ENCODE measurements around the gene INTS3. TPM values are rescaled to one million over a fixed set of nuclear protein-coding genes. Genes with fewer than 3 reads are reported as not detected.
A peak's percentile ranks its signal among the peaks of the same experiment; 100 is the strongest.
"Not testable (repeated sequence)": the region's sequence is repeated elsewhere in the genome, so short reads cannot be mapped to it uniquely, and the experiment has no call there.

INTS3 gene
- total RNA-seq, 2 donors from 2014 or later = 21.8 to 26.7 TPM

- Histone ChIP-seq H3K4me3 (no peak overlapping the region), H3K36me3 (no peaks in the 10 kb centered on the region), H3K27me3 (no peaks in the 10 kb centered on the region), H3K9me3 (no peaks in the 10 kb centered on the region), H3K27ac (no peak overlapping the region), H3K4me1 (no peaks in the 10 kb centered on the region)
- no peak for DNase-seq (ENCODE audit: low spot score)
- TF ChIP-seq CTCF (IDR thresholded peaks at IDR 0.05) = no peak
Observed at GRCh38 chr1:153717330-153717729, 10.5 kb upstream of the INTS3 start.

GRCh38 chr1:153723687-153724086 is 4.2 kb upstream of the INTS3 start:
- Histone ChIP-seq H3K9me3 (no peaks in the 10 kb centered on the region), H3K27me3 (no peaks in the 10 kb centered on the region), H3K4me1 (peaks cover 0 to 4% of the 10 kb centered on the region in 2 donors), H3K4me3 (no peak overlapping the region), H3K36me3 (no peaks in the 10 kb centered on the region), H3K27ac (no peak overlapping the region)
- DNase-seq (ENCODE audit: low spot score) = no peak
- TF ChIP-seq CTCF (IDR thresholded peaks at IDR 0.05) = no peak

GRCh38 chr1:153724634-153725033 is 3.2 kb upstream of the INTS3 start:
- not testable (repeated sequence) for H3K27ac ChIP-seq; H3K36me3 ChIP-seq; DNase-seq (ENCODE audit: low spot score)

GRCh38 chr1:153728305-153729066 is 636 bp downstream of the INTS3 start:
- H3K4me3 ChIP-seq = peak overlapping the region; percentile 76 to 78
- no peaks in the 10 kb centered on the region for H3K36me3 ChIP-seq
- DNase-seq (ENCODE audit: low spot score) = peak; percentile 60
- H3K27ac ChIP-seq = peak overlapping the region; percentile 97 to 99
- no peak for TF ChIP-seq CTCF (IDR thresholded peaks at IDR 0.05)
- H3K4me1 ChIP-seq = peaks cover 0 to 23% of the 10 kb centered on the region in 2 donors
- H3K9me3 ChIP-seq = no peaks in the 10 kb centered on the region
- H3K27me3 ChIP-seq = no peaks in the 10 kb centered on the region

More at GRCh38 chr1:153724634-153725033, 3.2 kb upstream of the INTS3 start:
- H3K4me3 ChIP-seq, H3K9me3 ChIP-seq, H3K27me3 ChIP-seq: not testable (repeated sequence)
- H3K4me1 ChIP-seq = peaks cover 0 to 13% of the 10 kb centered on the region in 2 donors

GRCh38 chr1:153730468-153730988 is 2.7 kb downstream of the INTS3 start:
- H3K27me3 ChIP-seq = no peaks in the 10 kb centered on the region
- H3K36me3 ChIP-seq = no peaks in the 10 kb centered on the region
- no peak for TF ChIP-seq CTCF (IDR thresholded peaks at IDR 0.05)
- H3K4me3 ChIP-seq = no peak overlapping the region
- H3K4me1 ChIP-seq = peaks cover 0 to 32% of the 10 kb centered on the region in 2 donors
- no peak for DNase-seq (ENCODE audit: low spot score)
- H3K9me3 ChIP-seq = no peaks in the 10 kb centered on the region
- H3K27ac ChIP-seq = peak overlapping the region; percentile 27 to 99

GRCh38 chr1:153733970-153734369 is 6.1 kb downstream of the INTS3 start:
- no peak for DNase-seq (ENCODE audit: low spot score)
- Histone ChIP-seq H3K27ac (peak overlapping the region in 1 of 2 donors; percentile 11), H3K9me3 (no peaks in the 10 kb centered on the region), H3K27me3 (no peaks in the 10 kb centered on the region), H3K4me1 (peaks cover 0 to 26% of the 10 kb centered on the region in 2 donors), H3K36me3 (no peaks in the 10 kb centered on the region), H3K4me3 (no peak overlapping the region)
- TF ChIP-seq CTCF (IDR thresholded peaks at IDR 0.05) = no peak

Measured in right atrium auricular region (tissue), 2 donors.